NB4 (cell line): ENCODE measurements around the gene NKAIN4.

Source experiments
- DNase-seq: peaks from one replicate; pipeline ENCODE4 v3.0.0; 2010; ENCODE audit warnings: low read depth
- H3K4me3 ChIP-seq: one replicate; pipeline ENCODE4 v1.5.1; 2011; ENCODE audit warnings: mild to moderate bottlenecking, low read depth, low read length, moderate library complexity
- CTCF ChIP-seq: IDR thresholded peaks from one replicate; pipeline ENCODE4 v1.5.1; 2012; ENCODE audit warnings: low read depth, low read length
- MAX ChIP-seq: IDR thresholded peaks from 2 replicates; pipeline ENCODE4 v1.6.1; 2011; ENCODE audit warnings: low read depth, low read length
- MYC ChIP-seq: IDR thresholded peaks from 2 replicates; pipeline ENCODE4 v1.6.1; 2011; ENCODE audit warnings: low read depth, low read length
- POLR2A ChIP-seq: IDR thresholded peaks from 2 replicates; pipeline ENCODE4 v1.6.1; 2011; ENCODE audit warnings: mild to moderate bottlenecking; ENCODE audit not compliant: insufficient read length; ENCODE audit errors: extremely low read depth

The NKAIN4 gene

GRCh38 chr20:63258781-63259180 is 4.5 kb upstream of the NKAIN4 start:
- DNase-seq = no peak
- no peak for TF ChIP-seq MYC
- no peak for TF ChIP-seq MAX
- TF ChIP-seq POLR2A = no peak
- no peak for TF ChIP-seq CTCF
- H3K4me3 ChIP-seq = no peak overlapping the region

GRCh38 chr20:63257629-63258028 is 3.4 kb upstream of the NKAIN4 start:
- DNase-seq = no peak
- no peak for TF ChIP-seq MYC
- TF ChIP-seq POLR2A = no peak
- TF ChIP-seq CTCF = no peak
- TF ChIP-seq MAX = no peak
- no peak overlapping the region for H3K4me3 ChIP-seq

- no peak overlapping the region for H3K4me3 ChIP-seq
- DNase-seq = no peak
- TF ChIP-seq CTCF (no peak), MYC (no peak), POLR2A (no peak), MAX (no peak)
These were observed 2.7 kb upstream of the NKAIN4 start for GRCh38 chr20:63256954-63257353.

- no peak for TF ChIP-seq CTCF
- TF ChIP-seq POLR2A = no peak
- no peak for TF ChIP-seq MYC
- TF ChIP-seq MAX = no peak
- DNase-seq = no peak
- H3K4me3 ChIP-seq = no peak overlapping the region
These were observed 1.9 kb upstream of the NKAIN4 start for GRCh38 chr20:63255931-63256704.

GRCh38 chr20:63254606-63255384 is 532 bp upstream of the NKAIN4 start:
- DNase-seq = no peak
- no peak overlapping the region for H3K4me3 ChIP-seq
- TF ChIP-seq CTCF = no peak
- no peak for TF ChIP-seq MYC
